ENCODE measurements around the gene PCID2. TPM values are rescaled to one million over a fixed set of nuclear protein-coding genes. Genes with fewer than 3 reads are reported as not detected.

PCID2 gene
- total RNA-seq, 3 donors from 2014 or later: 26.8 to 51.6 (median 35.0) TPM

GRCh38 chr13:113141601-113141970 is 66.9 kb downstream of the PCID2 start:
- no peak for TF ChIP-seq CTCF (IDR thresholded peaks at IDR 0.05)

GRCh38 chr13:113140677-113141600 is 67.5 kb downstream of the PCID2 start:
- Histone ChIP-seq H3K4me1 (ENCODE audit: low read depth) (no peaks in the 10 kb centered on the region), H3K4me3 (no peak overlapping the region), H3K9me3 (no peaks in the 10 kb centered on the region), H3K36me3 (ENCODE audit: low read depth) (no peaks in the 10 kb centered on the region)
- ATAC-seq (no peak), DNase-seq (no peak)
- intact Hi-C loops (cut with DNase I, micrococcal nuclease): no loop called here
- no peak for TF ChIP-seq CTCF (IDR thresholded peaks at IDR 0.05)

More at GRCh38 chr13:113141601-113141970, 66.9 kb downstream of the PCID2 start:
- H3K9me3 ChIP-seq: no peaks in the 10 kb centered on the region
- H3K4me3 ChIP-seq: no peak overlapping the region
- intact Hi-C loops (cut with DNase I, micrococcal nuclease): no loop called here
- ATAC-seq (no peak), DNase-seq (no peak)
- no peaks in the 10 kb centered on the region for H3K36me3 ChIP-seq (ENCODE audit: low read depth)
- H3K4me1 ChIP-seq (ENCODE audit: low read depth): no peaks in the 10 kb centered on the region

DNA sequence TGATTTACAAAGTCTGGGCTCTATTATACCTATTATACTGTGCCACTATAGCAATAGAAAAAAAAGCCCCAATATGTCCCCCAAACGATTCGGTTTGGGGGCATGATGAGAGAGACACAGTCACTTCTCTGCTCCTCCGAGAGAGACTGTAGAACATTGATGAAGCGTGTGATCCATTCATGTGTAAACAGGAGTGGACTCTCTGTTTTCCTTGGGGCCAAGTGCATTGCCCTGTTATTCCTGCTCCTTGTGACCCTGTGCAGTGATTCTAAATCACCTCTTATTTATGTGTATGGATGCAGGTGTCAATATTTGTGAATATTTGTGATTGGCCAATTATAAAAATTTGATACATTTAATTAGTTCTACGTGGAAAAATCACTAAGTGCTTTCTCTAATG is 68.9 kb downstream of the PCID2 start:
- Histone ChIP-seq H3K9me3 (no peaks in the 10 kb centered on the region), H3K4me3 (no peak overlapping the region), H3K36me3 (ENCODE audit: low read depth) (no peaks in the 10 kb centered on the region), H3K4me1 (ENCODE audit: low read depth) (no peaks in the 10 kb centered on the region)
- intact Hi-C loops (cut with DNase I, micrococcal nuclease): no loop called here
- no peak for TF ChIP-seq CTCF (IDR thresholded peaks at IDR 0.05)
- no peak for ATAC-seq
- DNase-seq: no peak

DNA sequence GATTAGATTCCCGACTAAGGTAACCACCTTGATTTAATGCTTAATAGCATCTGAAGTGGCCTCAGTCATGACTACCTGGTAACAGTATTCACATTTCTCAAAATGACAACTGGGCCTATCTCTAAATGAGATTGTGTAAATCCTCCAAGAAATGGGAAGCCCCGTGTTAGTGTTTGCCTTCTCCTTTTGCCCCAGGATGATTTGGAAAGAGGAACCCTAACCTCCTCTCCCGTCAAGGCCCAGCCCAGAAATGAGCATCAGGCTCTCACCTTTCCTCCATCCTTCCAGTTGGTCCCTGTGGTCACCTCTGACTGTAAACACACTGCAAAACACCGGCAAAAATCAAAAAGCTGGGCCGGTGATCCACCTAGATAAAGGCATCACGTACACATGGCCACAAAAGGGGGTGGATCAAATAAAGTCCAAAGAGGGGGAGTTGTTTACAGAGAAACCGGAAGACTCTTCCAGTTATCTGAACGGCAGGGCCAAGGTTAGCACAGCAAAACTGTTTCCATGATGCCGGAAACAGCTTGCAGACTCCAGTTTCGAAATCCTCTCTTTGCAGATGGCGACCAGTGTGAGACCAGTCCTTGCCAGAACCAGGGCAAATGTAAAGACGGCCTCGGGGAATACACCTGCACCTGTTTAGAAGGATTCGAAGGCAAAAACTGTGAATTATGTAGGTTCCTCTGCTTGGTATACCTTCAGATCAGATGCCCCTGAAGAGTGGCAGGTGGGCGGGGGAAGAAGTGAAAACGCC is 69.5 kb downstream of the PCID2 start:
- H3K4me1 ChIP-seq (ENCODE audit: low read depth): no peaks in the 10 kb centered on the region
- TF ChIP-seq CTCF (IDR thresholded peaks at IDR 0.05): no peak
- no peaks in the 10 kb centered on the region for H3K9me3 ChIP-seq
- H3K4me3 ChIP-seq: no peak overlapping the region
- ATAC-seq (no peak), DNase-seq (no peak)
- intact Hi-C loops (cut with DNase I, micrococcal nuclease): no loop called here
- H3K36me3 ChIP-seq (ENCODE audit: low read depth): no peaks in the 10 kb centered on the region

- Histone ChIP-seq H3K9me3 (no peaks in the 10 kb centered on the region), H3K36me3 (ENCODE audit: low read depth) (no peaks in the 10 kb centered on the region), H3K4me1 (ENCODE audit: low read depth) (no peaks in the 10 kb centered on the region), H3K4me3 (no peak overlapping the region)
- TF ChIP-seq CTCF (IDR thresholded peaks at IDR 0.05): no peak
- DNase-seq: no peak
- intact Hi-C loops (cut with DNase I, micrococcal nuclease): no loop called here
- no peak for ATAC-seq
These were observed 70.7 kb downstream of the PCID2 start for GRCh38 chr13:113137691-113138298.
